Hippocampal formation (tissue), 2 donors: ENCODE data around the gene SRSF11.

Experiments used
- DNase-seq, 2 donors: peaks; one replicate each; lab custom pipeline; 2025; lab: John Stamatoyannopoulos, UW

SRSF11 gene

GRCh38 chr1:70220517-70221237 lies 503 bp upstream of the SRSF11 start:
- DNase-seq = no peak

GRCh38 chr1:70222716-70223235 lies 1.6 kb downstream of the SRSF11 start:
- DNase-seq = no peak

- no peak for DNase-seq
These were observed 3.8 kb downstream of the SRSF11 start for GRCh38 chr1:70224954-70225353.

GRCh38 chr1:70227439-70227838 lies 6.3 kb downstream of the SRSF11 start:
- no peak for DNase-seq

- DNase-seq = no peak
These were observed 7.5 kb downstream of the SRSF11 start for GRCh38 chr1:70228670-70229069.

- DNase-seq = no peak
These were observed 10.3 kb downstream of the SRSF11 start for GRCh38 chr1:70231475-70231874.

- DNase-seq = no peak
These were observed 13.6 kb downstream of the SRSF11 start for GRCh38 chr1:70234733-70235132.

- no peak for DNase-seq
These were observed 18.8 kb downstream of the SRSF11 start for GRCh38 chr1:70239940-70240339.

- no peak for DNase-seq
These were observed 25.9 kb downstream of the SRSF11 start for GRCh38 chr1:70247122-70247521.

GRCh38 chr1:70247768-70248167 lies 26.6 kb downstream of the SRSF11 start:
- DNase-seq = no peak

GRCh38 chr1:70248729-70249128 lies 27.5 kb downstream of the SRSF11 start:
- no peak for DNase-seq

GRCh38 chr1:70256664-70257063 lies 35.5 kb downstream of the SRSF11 start:
- DNase-seq = no peak

- DNase-seq = no peak
These were observed 43.7 kb downstream of the SRSF11 start for GRCh38 chr1:70264839-70265238.

- no peak for DNase-seq
These were observed 44.8 kb downstream of the SRSF11 start for GRCh38 chr1:70265946-70266345.

GRCh38 chr1:70277875-70278274 lies 56.7 kb downstream of the SRSF11 start:
- DNase-seq = no peak

- DNase-seq = no peak
These were observed 57.5 kb downstream of the SRSF11 start for GRCh38 chr1:70278710-70279109.

GRCh38 chr1:70284366-70284765 lies 63.2 kb downstream of the SRSF11 start:
- no peak for DNase-seq

GRCh38 chr1:70286453-70286852 lies 65.3 kb downstream of the SRSF11 start:
- DNase-seq = no peak

- DNase-seq = no peak
These were observed 67.0 kb downstream of the SRSF11 start for GRCh38 chr1:70288166-70288565.

- no peak for DNase-seq
These were observed 69.0 kb downstream of the SRSF11 start for GRCh38 chr1:70290218-70290617.

GRCh38 chr1:70293186-70293843 lies 72.1 kb downstream of the SRSF11 start:
- DNase-seq = no peak

- DNase-seq = no peak
These were observed 74.6 kb downstream of the SRSF11 start for GRCh38 chr1:70295749-70296148.

GRCh38 chr1:70299472-70299871 lies 78.3 kb downstream of the SRSF11 start:
- DNase-seq = no peak
